ENCODE measurements around the gene HSD17B1.
A peak's percentile ranks its signal among the peaks of the same experiment; 100 is the strongest.
"Not testable (repeated sequence)": the region's sequence is repeated elsewhere in the genome, so short reads cannot be mapped to it uniquely, and the experiment has no call there.

The HSD17B1 gene

DNA sequence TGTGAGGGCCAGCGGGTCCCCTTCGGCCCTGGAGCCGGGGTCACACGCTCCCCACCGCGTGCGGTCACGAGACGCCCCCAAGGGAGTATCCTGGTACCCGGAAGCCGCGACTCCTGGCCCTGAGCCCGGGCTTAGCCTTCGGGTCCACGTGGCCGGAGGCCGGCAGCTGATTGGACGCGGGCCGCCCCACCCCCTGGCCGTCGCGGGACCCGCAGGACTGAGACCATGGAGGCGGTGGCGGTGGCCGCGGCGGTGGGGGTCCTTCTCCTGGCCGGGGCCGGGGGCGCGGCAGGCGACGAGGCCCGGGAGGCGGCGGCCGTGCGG is 16.7 kb upstream of the HSD17B1 start, which contains the start of gene NAGLU:
Gene NAGLU (plus strand): TSS at position 194 of the 324 bp plus-strand sequence. CDS start 32 bp downstream, at position 226.
- H3K4me3 ChIP-seq (ENCODE audit: low read depth in 1 of 5, low read length in 5 of 5) = peak within 1 kb of the TSS; percentile 78 to 87 (median 83)
- H3K4me1 ChIP-seq (ENCODE audit: control insufficient read depth in 5 of 5, insufficient read depth in 5 of 5, low read length in 5 of 5) = peaks cover 7 to 39% (median 33%) of the 10 kb centered on the region in 5 donors
- H3K36me3 ChIP-seq (ENCODE audit: control insufficient read depth in 5 of 5, insufficient read depth in 5 of 5, low read length in 5 of 5) = peaks cover 0 to 31% (median 21%) of the 10 kb centered on the region in 5 donors
- no peaks in the 10 kb centered on the region for H3K27me3 ChIP-seq (ENCODE audit: control insufficient read depth in 5 of 5, insufficient read depth in 4 of 5, low read length in 5 of 5)
- peak within 1 kb of the TSS; percentile 99 for H3K27ac ChIP-seq (ENCODE audit: low read depth, low read length)
- H3K9ac ChIP-seq (ENCODE audit: low read length in 5 of 5) = peak within 1 kb of the TSS; percentile 71 to 95 (median 83)
- no peaks in the 10 kb centered on the region for H3K9me3 ChIP-seq (ENCODE audit: control insufficient read depth in 5 of 5, low read length in 5 of 5)

- peaks cover 7 to 39% (median 30%) of the 10 kb centered on the region in 5 donors for H3K4me1 ChIP-seq (ENCODE audit: control insufficient read depth in 5 of 5, insufficient read depth in 5 of 5, low read length in 5 of 5)
- H3K36me3 ChIP-seq (ENCODE audit: control insufficient read depth in 5 of 5, insufficient read depth in 5 of 5, low read length in 5 of 5) = peaks cover 0 to 36% (median 27%) of the 10 kb centered on the region in 5 donors
- H3K27ac ChIP-seq (ENCODE audit: low read depth, low read length) = peak overlapping the region; percentile 99
- no peaks in the 10 kb centered on the region for H3K27me3 ChIP-seq (ENCODE audit: control insufficient read depth in 5 of 5, insufficient read depth in 4 of 5, low read length in 5 of 5)
- H3K4me3 ChIP-seq (ENCODE audit: low read depth in 1 of 5, low read length in 5 of 5) = peak overlapping the region; percentile 78 to 87 (median 83)
- H3K9me3 ChIP-seq (ENCODE audit: control insufficient read depth in 5 of 5, low read length in 5 of 5) = no peaks in the 10 kb centered on the region
- H3K9ac ChIP-seq (ENCODE audit: low read length in 5 of 5) = peak overlapping the region in 4 of 5 donors; percentile 61 to 83 (median 76)
Measured at GRCh38 chr17:42536372-42537155, 16.2 kb upstream of the HSD17B1 start.

DNA sequence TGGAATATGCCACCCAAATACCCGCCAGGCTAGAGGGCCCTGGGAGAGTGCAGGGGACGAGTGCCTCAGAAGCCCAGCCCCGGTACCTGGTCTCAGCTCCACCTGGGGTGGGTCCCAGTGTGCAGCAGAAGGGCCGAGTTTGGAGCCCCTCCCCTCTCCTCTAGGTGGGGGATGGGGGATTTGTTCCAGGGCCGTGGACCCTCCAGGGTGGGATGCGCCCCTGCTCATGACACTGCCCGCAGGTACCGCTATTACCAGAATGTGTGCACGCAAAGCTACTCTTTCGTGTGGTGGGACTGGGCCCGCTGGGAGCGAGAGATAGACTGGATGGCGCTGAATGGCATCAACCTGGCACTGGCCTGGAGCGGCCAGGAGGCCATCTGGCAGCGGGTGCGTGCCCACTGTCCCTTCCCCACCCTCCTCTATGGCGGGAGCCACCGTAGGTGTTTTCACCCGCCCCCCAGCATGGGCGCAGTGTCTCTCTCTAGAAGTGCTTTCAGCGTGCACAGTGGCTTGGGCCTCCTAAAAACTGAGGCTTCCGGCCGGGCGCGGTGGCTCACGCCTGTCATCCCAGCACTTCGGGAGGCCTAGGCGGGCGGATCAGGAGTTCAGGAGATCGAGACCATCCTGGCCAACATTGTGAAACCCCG is 15.4 kb upstream of the HSD17B1 start:
- H3K4me1 ChIP-seq (ENCODE audit: control insufficient read depth in 5 of 5, insufficient read depth in 5 of 5, low read length in 5 of 5) = peaks cover 7 to 35% (median 28%) of the 10 kb centered on the region in 5 donors
- peak overlapping the region in 4 of 5 donors; percentile 61 to 83 (median 76) for H3K9ac ChIP-seq (ENCODE audit: low read length in 5 of 5)
- H3K27ac ChIP-seq (ENCODE audit: low read depth, low read length) = peak overlapping the region; percentile 74
- no peaks in the 10 kb centered on the region for H3K9me3 ChIP-seq (ENCODE audit: control insufficient read depth in 5 of 5, low read length in 5 of 5)
- H3K4me3 ChIP-seq (ENCODE audit: low read depth in 1 of 5, low read length in 5 of 5) = peak overlapping the region; percentile 78 to 87 (median 83)
- H3K27me3 ChIP-seq (ENCODE audit: control insufficient read depth in 5 of 5, insufficient read depth in 4 of 5, low read length in 5 of 5) = no peaks in the 10 kb centered on the region
- peaks cover 0 to 42% (median 30%) of the 10 kb centered on the region in 5 donors for H3K36me3 ChIP-seq (ENCODE audit: control insufficient read depth in 5 of 5, insufficient read depth in 5 of 5, low read length in 5 of 5)

DNA sequence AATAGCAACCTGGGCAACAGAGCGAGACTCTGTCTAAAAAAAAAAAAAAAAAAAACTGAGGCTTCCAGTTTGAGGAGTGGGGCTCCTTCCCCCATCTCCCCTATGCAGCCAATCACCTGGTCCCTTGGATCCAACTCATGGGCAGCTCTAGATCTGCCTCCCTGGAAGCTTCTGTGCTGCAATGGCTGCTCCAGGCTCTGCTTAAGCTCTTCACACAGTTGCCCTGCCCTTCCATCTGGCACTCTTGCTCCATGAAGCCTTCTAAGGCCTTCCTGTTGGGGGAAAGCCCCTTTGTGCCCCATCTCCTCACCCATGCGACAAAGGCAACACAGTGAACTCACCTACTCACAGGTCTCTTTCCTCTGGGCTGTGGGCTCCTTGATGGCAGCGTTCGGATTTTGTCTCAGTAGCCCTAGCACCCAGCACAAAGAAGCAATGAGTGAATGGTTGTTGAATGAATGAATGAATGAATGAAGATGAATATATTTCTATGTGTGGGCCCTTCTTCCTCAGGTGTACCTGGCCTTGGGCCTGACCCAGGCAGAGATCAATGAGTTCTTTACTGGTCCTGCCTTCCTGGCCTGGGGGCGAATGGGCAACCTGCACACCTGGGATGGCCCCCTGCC is 14.8 kb upstream of the HSD17B1 start:
- Histone ChIP-seq H3K9ac (ENCODE audit: low read length in 5 of 5) (peak overlapping the region in 1 of 5 donors; percentile 26), H3K9me3 (ENCODE audit: control insufficient read depth in 5 of 5, low read length in 5 of 5) (no peaks in the 10 kb centered on the region), H3K4me3 (ENCODE audit: low read depth in 1 of 5, low read length in 5 of 5) (no peak overlapping the region), H3K27ac (ENCODE audit: low read depth, low read length) (peak overlapping the region; percentile 23), H3K4me1 (ENCODE audit: control insufficient read depth in 5 of 5, insufficient read depth in 5 of 5, low read length in 5 of 5) (peaks cover 7 to 33% (median 28%) of the 10 kb centered on the region in 5 donors), H3K27me3 (ENCODE audit: control insufficient read depth in 5 of 5, insufficient read depth in 4 of 5, low read length in 5 of 5) (no peaks in the 10 kb centered on the region), H3K36me3 (ENCODE audit: control insufficient read depth in 5 of 5, insufficient read depth in 5 of 5, low read length in 5 of 5) (peaks cover 0 to 48% (median 33%) of the 10 kb centered on the region in 5 donors)

GRCh38 chr17:42538482-42538881 is 14.2 kb upstream of the HSD17B1 start:
- H3K36me3 ChIP-seq (ENCODE audit: control insufficient read depth in 5 of 5, insufficient read depth in 5 of 5, low read length in 5 of 5) = peaks cover 0 to 54% (median 39%) of the 10 kb centered on the region in 5 donors
- no peak overlapping the region for H3K9ac ChIP-seq (ENCODE audit: low read length in 5 of 5)

DNA sequence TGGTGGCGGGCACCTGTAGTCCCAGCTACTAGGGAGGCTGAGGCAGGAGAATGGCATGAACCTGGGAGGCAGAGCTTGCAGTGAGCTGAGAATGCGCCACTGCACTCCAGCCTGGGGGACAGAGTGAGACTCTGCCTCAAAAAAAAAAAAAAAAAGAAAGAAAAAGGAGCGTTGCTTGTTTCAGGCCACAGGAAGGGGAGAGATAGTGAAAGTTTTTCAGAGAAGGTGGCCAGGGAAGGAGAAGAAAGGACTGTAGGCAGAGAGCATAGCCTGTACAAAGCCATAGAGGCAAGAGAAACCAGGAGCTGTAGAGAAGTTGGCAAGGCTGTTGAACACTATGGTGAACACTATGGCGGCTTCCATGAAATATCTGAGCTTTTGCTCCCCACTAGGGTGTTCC is 12.2 kb upstream of the HSD17B1 start:
- H3K27me3 ChIP-seq (ENCODE audit: control insufficient read depth in 5 of 5, insufficient read depth in 4 of 5, low read length in 5 of 5); H3K4me3 ChIP-seq (ENCODE audit: low read depth in 1 of 5, low read length in 5 of 5); H3K9ac ChIP-seq (ENCODE audit: low read length in 5 of 5); H3K9me3 ChIP-seq (ENCODE audit: control insufficient read depth in 5 of 5, low read length in 5 of 5); H3K27ac ChIP-seq (ENCODE audit: low read depth, low read length): not testable (repeated sequence)
- H3K4me1 ChIP-seq (ENCODE audit: control insufficient read depth in 5 of 5, insufficient read depth in 5 of 5, low read length in 5 of 5) = peaks cover 6 to 25% (median 24%) of the 10 kb centered on the region in 5 donors
- H3K36me3 ChIP-seq (ENCODE audit: control insufficient read depth in 5 of 5, insufficient read depth in 5 of 5, low read length in 5 of 5) = peaks cover 0 to 65% (median 52%) of the 10 kb centered on the region in 5 donors

More at GRCh38 chr17:42538482-42538881, 14.2 kb upstream of the HSD17B1 start:
- Histone ChIP-seq H3K9me3 (ENCODE audit: control insufficient read depth in 5 of 5, low read length in 5 of 5) (no peaks in the 10 kb centered on the region), H3K27ac (ENCODE audit: low read depth, low read length) (no peak overlapping the region), H3K4me1 (ENCODE audit: control insufficient read depth in 5 of 5, insufficient read depth in 5 of 5, low read length in 5 of 5) (peaks cover 7 to 33% (median 28%) of the 10 kb centered on the region in 5 donors), H3K4me3 (ENCODE audit: low read depth in 1 of 5, low read length in 5 of 5) (no peak overlapping the region), H3K27me3 (ENCODE audit: control insufficient read depth in 5 of 5, insufficient read depth in 4 of 5, low read length in 5 of 5) (no peaks in the 10 kb centered on the region)

GRCh38 chr17:42541041-42541833 is 11.5 kb upstream of the HSD17B1 start:
- Histone ChIP-seq H3K27me3 (ENCODE audit: control insufficient read depth in 5 of 5, insufficient read depth in 4 of 5, low read length in 5 of 5) (no peaks in the 10 kb centered on the region), H3K36me3 (ENCODE audit: control insufficient read depth in 5 of 5, insufficient read depth in 5 of 5, low read length in 5 of 5) (peaks cover 0 to 65% (median 52%) of the 10 kb centered on the region in 5 donors), H3K27ac (ENCODE audit: low read depth, low read length) (no peak overlapping the region), H3K9ac (ENCODE audit: low read length in 5 of 5) (no peak overlapping the region), H3K9me3 (ENCODE audit: control insufficient read depth in 5 of 5, low read length in 5 of 5) (no peaks in the 10 kb centered on the region), H3K4me1 (ENCODE audit: control insufficient read depth in 5 of 5, insufficient read depth in 5 of 5, low read length in 5 of 5) (peaks cover 2 to 26% (median 23%) of the 10 kb centered on the region in 5 donors), H3K4me3 (ENCODE audit: low read depth in 1 of 5, low read length in 5 of 5) (no peak overlapping the region)

DNA sequence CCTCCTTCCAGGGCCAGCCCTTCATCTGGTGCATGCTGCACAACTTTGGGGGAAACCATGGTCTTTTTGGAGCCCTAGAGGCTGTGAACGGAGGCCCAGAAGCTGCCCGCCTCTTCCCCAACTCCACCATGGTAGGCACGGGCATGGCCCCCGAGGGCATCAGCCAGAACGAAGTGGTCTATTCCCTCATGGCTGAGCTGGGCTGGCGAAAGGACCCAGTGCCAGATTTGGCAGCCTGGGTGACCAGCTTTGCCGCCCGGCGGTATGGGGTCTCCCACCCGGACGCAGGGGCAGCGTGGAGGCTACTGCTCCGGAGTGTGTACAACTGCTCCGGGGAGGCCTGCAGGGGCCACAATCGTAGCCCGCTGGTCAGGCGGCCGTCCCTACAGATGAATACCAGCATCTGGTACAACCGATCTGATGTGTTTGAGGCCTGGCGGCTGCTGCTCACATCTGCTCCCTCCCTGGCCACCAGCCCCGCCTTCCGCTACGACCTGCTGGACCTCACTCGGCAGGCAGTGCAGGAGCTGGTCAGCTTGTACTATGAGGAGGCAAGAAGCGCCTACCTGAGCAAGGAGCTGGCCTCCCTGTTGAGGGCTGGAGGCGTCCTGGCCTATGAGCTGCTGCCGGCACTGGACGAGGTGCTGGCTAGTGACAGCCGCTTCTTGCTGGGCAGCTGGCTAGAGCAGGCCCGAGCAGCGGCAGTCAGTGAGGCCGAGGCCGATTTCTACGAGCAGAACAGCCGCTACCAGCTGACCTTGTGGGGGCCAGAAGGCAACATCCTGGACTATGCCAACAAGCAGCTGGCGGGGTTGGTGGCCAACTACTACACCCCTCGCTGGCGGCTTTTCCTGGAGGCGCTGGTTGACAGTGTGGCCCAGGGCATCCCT is 9.3 kb upstream of the HSD17B1 start:
- no peak overlapping the region for H3K27ac ChIP-seq (ENCODE audit: low read depth, low read length)
- H3K4me1 ChIP-seq (ENCODE audit: control insufficient read depth in 5 of 5, insufficient read depth in 5 of 5, low read length in 5 of 5) = peaks cover 0 to 32% (median 19%) of the 10 kb centered on the region in 5 donors
- no peak overlapping the region for H3K9ac ChIP-seq (ENCODE audit: low read length in 5 of 5)
- H3K4me3 ChIP-seq (ENCODE audit: low read depth in 1 of 5, low read length in 5 of 5) = no peak overlapping the region
- no peaks in the 10 kb centered on the region for H3K27me3 ChIP-seq (ENCODE audit: control insufficient read depth in 5 of 5, insufficient read depth in 4 of 5, low read length in 5 of 5)
- H3K36me3 ChIP-seq (ENCODE audit: control insufficient read depth in 5 of 5, insufficient read depth in 5 of 5, low read length in 5 of 5) = peaks cover 0 to 58% (median 47%) of the 10 kb centered on the region in 5 donors
- no peaks in the 10 kb centered on the region for H3K9me3 ChIP-seq (ENCODE audit: control insufficient read depth in 5 of 5, low read length in 5 of 5)
